HG03196 (cell line): Measurements from ENCODE around the gene HDHD3.

Experiments
- ATAC-seq: cut with Tn5 transposase; IDR thresholded peaks from one replicate; pipeline ENCODE4 v1.9.1; 2021; ENCODE audit not compliant: unreplicated experiment

Gene HDHD3

GRCh38 chr9:113340011-113340699 lies 36.6 kb downstream of the HDHD3 start, which contains the start of gene WDR31:
WDR31 (minus strand) TSS chr9:113340275; CDS start chr9:113332022, 8,253 bp downstream.
- peak; percentile 98 for ATAC-seq

GRCh38 chr9:113337714-113338113 lies 39.1 kb downstream of the HDHD3 start:
- no peak for ATAC-seq

- no peak for ATAC-seq
Measured at GRCh38 chr9:113331780-113332179, 45.0 kb downstream of the HDHD3 start.

GRCh38 chr9:113328045-113328782 lies 48.6 kb downstream of the HDHD3 start:
- no peak for ATAC-seq

DNA sequence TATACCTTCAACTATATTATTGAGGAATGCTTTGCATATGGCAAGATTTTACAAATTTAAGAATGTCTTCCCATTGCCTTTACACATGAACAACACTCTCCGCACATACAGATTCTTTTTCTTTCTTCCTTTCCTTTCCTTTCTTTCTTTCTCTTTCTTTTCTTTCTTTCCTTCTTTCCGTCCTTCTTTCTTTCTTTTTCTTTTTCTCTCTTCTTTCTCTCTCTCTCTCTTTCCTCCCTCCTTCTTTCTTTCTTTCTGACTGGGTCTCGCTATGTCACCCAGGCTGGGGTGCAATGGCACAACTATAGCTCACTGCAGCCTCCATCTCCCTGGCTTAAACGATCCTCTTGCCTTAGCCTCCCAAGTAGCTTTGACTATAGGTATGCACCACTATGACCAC lies 50.6 kb downstream of the HDHD3 start:
- no peak for ATAC-seq
